ENCODE results near the gene FNDC3B. TPM values are rescaled to one million over a fixed set of nuclear protein-coding genes. Genes with fewer than 3 reads are reported as not detected.

The FNDC3B gene
- total RNA-seq, 1 donor from 2014 or later: 29.0 TPM

GRCh38 chr3:172125963-172126457 is 86.6 kb downstream of the FNDC3B start:
- no peak for DNase-seq (ENCODE audit: low spot score)
- no peaks in the 10 kb centered on the region for H3K27me3 Mint-ChIP-seq (ENCODE audit: insufficient read depth)
- no peak overlapping the region for H3K4me3 Mint-ChIP-seq
- H3K27ac Mint-ChIP-seq: no peak overlapping the region
- peaks cover 35% of the 10 kb centered on the region for H3K4me1 Mint-ChIP-seq (ENCODE audit: low read depth)
- H3K36me3 Mint-ChIP-seq (ENCODE audit: low read depth): peaks cover 32% of the 10 kb centered on the region
- H3K9me3 Mint-ChIP-seq: no peaks in the 10 kb centered on the region
- intact Hi-C loops (cut with micrococcal nuclease): no loop called here

DNA sequence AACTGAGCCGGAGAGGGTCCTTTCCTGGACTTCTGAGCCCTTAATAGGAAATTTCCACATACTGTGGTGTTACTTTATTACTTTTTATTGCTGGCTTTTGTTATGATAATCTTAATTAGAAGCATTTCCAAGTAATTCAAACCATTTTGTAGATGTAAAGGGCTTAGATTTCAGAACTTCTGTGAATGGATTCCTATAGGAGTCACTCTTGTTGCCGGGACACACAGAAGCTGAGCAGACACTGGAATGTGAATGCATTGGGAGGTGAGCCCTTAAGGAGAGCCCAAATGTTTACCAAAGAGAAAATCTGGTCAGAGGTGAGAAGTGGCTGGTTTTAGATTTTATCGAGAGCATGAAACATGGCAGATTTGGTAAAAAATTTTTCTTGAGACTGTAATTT is 87.4 kb downstream of the FNDC3B start:
- Mint-ChIP-seq H3K36me3 (ENCODE audit: low read depth) (peaks cover 32% of the 10 kb centered on the region), H3K27me3 (ENCODE audit: insufficient read depth) (no peaks in the 10 kb centered on the region), H3K4me3 (no peak overlapping the region), H3K4me1 (ENCODE audit: low read depth) (peaks cover 36% of the 10 kb centered on the region), H3K27ac (no peak overlapping the region), H3K9me3 (no peaks in the 10 kb centered on the region)
- no peak for DNase-seq (ENCODE audit: low spot score)
- intact Hi-C loops (cut with micrococcal nuclease): no loop called here

GRCh38 chr3:172127141-172127540 is 87.8 kb downstream of the FNDC3B start:
- no peak for DNase-seq (ENCODE audit: low spot score)
- Mint-ChIP-seq H3K27ac (no peak overlapping the region), H3K4me1 (ENCODE audit: low read depth) (peaks cover 40% of the 10 kb centered on the region), H3K9me3 (no peaks in the 10 kb centered on the region), H3K27me3 (ENCODE audit: insufficient read depth) (no peaks in the 10 kb centered on the region), H3K4me3 (no peak overlapping the region), H3K36me3 (ENCODE audit: low read depth) (peaks cover 34% of the 10 kb centered on the region)
- intact Hi-C loops (cut with micrococcal nuclease): no loop called here

DNA sequence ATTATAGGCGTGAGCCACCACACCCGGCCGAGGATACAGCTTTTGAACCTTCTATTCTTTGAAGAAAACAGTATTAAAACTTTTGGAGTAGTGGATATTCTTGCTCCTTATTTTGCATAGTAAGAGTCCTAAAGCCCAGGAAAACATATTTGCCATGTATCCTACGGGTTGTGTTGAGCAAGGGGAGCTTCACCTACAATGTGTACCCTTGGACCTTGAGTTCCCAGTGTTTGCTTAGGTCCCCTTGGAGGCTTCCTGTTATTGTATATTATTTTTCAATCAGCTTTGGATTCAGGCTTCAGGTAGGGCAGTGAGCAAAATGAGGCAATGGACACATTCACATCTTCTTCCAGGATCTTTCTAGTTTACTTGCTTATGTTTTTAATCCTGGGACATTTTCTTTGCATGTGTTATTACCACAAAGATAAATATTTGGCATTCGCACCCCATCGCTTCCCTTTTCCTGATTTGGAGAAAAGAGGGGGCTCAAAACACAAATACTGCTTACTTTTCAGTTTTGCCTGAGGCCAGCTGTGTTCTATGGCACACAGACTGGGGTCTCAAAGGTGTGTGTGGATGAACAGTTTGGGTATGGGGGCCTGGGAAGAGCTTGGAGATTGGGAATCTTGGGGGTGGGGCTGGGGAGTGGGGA is 88.7 kb downstream of the FNDC3B start:
- no peak overlapping the region for H3K4me3 Mint-ChIP-seq
- intact Hi-C loops (cut with micrococcal nuclease): loop anchor here (2.0 kb wide), 1 partner anchor 17 kb away; no protein-coding TSS in a partner anchor
- H3K27me3 Mint-ChIP-seq (ENCODE audit: insufficient read depth): no peaks in the 10 kb centered on the region
- H3K36me3 Mint-ChIP-seq (ENCODE audit: low read depth): peaks cover 32% of the 10 kb centered on the region
- no peak for DNase-seq (ENCODE audit: low spot score)
- H3K27ac Mint-ChIP-seq: no peak overlapping the region
- no peaks in the 10 kb centered on the region for H3K9me3 Mint-ChIP-seq
- H3K4me1 Mint-ChIP-seq (ENCODE audit: low read depth): peaks cover 46% of the 10 kb centered on the region

DNA sequence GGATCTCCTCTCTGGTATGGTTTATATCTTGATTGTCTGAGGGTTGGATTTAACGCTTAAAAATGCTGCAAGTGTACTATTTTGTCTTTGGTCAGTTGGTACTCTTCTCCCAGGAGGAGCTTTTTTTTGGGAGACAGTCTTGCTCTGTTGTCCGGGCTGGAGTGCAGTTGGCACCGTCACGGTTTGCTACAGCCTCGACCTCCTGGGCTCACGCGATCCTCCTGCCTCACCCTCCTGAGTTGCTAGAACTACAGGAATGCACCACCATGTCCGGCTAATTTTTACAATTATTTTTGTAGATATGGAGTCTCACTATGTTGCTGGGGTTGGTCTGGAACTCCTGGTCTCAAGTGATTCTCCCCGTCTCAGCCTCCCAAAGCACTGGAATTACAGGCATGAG is 89.5 kb downstream of the FNDC3B start:
- H3K27me3 Mint-ChIP-seq (ENCODE audit: insufficient read depth): no peaks in the 10 kb centered on the region
- DNase-seq (ENCODE audit: low spot score): no peak
- H3K4me1 Mint-ChIP-seq (ENCODE audit: low read depth): peaks cover 55% of the 10 kb centered on the region
- no peak overlapping the region for H3K27ac Mint-ChIP-seq
- no peaks in the 10 kb centered on the region for H3K9me3 Mint-ChIP-seq
- intact Hi-C loops (cut with micrococcal nuclease): loop anchor here (2.0 kb wide), 1 partner anchor 16 kb away; no protein-coding TSS in a partner anchor
- peaks cover 31% of the 10 kb centered on the region for H3K36me3 Mint-ChIP-seq (ENCODE audit: low read depth)
- no peak overlapping the region for H3K4me3 Mint-ChIP-seq

DNA sequence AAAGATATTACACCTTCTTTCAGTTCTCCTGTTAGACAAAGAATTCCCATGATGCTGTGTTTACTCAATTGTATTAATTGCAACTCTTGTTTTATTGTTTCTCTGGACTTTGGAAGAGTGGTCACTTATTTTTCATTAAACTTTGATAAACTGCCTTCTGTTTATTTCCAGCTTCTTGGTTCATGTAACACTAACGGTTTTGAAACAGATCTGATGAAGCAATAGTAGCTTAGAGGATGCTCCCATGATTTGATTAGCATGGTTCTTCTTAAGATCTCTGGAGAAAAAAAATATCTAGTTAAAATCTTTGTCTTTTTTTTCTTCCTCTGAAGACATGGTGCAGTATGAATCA is 90.1 kb downstream of the FNDC3B start:
- Mint-ChIP-seq H3K27ac (peak overlapping the region; percentile 50), H3K4me1 (ENCODE audit: low read depth) (peaks cover 61% of the 10 kb centered on the region), H3K4me3 (no peak overlapping the region), H3K36me3 (ENCODE audit: low read depth) (peaks cover 34% of the 10 kb centered on the region), H3K9me3 (no peaks in the 10 kb centered on the region), H3K27me3 (ENCODE audit: insufficient read depth) (no peaks in the 10 kb centered on the region)
- no peak for DNase-seq (ENCODE audit: low spot score)
- intact Hi-C loops (cut with micrococcal nuclease): loop anchor here (2.0 kb wide), 1 partner anchor 15 kb away; no protein-coding TSS in a partner anchor

DNA sequence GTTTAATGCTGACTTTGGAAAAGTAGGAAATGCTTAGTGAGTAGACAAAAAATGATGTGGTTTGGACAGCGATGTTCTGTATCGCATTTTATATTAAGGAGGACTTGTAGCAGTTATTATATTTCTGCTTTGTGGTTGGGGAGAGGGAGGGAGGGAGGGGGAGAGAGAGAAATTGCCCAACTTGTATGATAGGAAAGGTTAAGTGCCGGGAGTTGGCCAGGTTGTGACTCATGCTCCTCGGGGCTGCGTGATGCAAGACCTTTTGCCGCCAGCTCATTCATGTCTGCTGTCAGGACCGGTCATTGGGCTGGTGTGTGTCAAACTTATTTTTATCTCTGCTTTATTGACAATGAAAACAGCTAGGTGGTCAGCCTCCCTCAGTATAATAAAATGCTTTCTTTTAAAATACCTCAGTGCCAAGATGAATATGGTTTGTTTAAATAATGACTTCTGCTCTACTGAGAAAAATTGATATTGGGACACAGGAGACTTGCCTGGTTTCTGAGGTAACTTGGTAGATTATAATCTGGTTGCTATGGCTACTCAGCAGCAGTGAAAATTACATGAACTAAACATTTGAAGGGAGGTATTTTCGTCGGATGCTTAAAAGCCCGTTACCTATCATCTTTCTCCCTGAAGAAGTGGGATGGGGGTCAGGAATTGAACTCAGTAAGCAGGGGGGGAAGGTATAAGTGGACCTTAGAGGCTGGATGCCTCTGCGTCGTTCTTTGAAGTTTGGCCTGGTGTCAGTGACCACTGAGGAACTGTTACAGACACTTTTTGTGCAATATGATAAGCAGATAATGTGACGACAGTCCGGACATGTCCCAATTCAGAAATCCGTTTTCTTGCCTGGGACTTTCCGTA is 90.7 kb downstream of the FNDC3B start:
- Mint-ChIP-seq H3K27ac (peak overlapping the region; percentile 83), H3K4me3 (peak overlapping the region; percentile 34), H3K36me3 (ENCODE audit: low read depth) (peaks cover 32% of the 10 kb centered on the region), H3K4me1 (ENCODE audit: low read depth) (peaks cover 67% of the 10 kb centered on the region), H3K9me3 (no peaks in the 10 kb centered on the region), H3K27me3 (ENCODE audit: insufficient read depth) (no peaks in the 10 kb centered on the region)
- DNase-seq (ENCODE audit: low spot score): no peak
- intact Hi-C loops (cut with micrococcal nuclease): loop anchor here (1.0 to 10.0 kb wide), 4 partner anchors 15 to 85 kb away; no protein-coding TSS in a partner anchor

DNA sequence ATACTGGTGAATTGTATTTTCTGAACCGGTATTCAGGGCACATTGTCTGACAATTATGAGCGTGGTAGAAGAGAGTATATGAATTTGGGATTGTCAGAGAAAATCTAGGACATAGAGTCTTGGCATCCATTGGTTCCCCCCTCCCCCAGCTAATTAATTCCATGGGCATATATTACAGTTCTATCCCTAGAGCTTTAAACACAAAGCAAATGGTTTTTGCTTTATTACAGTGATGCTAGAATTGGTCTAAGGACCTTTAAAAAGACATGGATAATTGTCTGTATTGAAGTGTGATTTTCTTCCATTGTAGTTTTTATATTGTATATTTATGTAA is 91.3 kb downstream of the FNDC3B start:
- no peak for DNase-seq (ENCODE audit: low spot score)
- peaks cover 32% of the 10 kb centered on the region for H3K36me3 Mint-ChIP-seq (ENCODE audit: low read depth)
- H3K27me3 Mint-ChIP-seq (ENCODE audit: insufficient read depth): no peaks in the 10 kb centered on the region
- no peaks in the 10 kb centered on the region for H3K9me3 Mint-ChIP-seq
- peak overlapping the region; percentile 34 for H3K4me3 Mint-ChIP-seq
- intact Hi-C loops (cut with micrococcal nuclease): loop anchor here (1.0 to 10.0 kb wide), 3 partner anchors 23 to 86 kb away; no protein-coding TSS in a partner anchor
- H3K4me1 Mint-ChIP-seq (ENCODE audit: low read depth): peaks cover 71% of the 10 kb centered on the region
- H3K27ac Mint-ChIP-seq: peak overlapping the region; percentile 83

GRCh38 chr3:172131746-172132145 is 92.4 kb downstream of the FNDC3B start:
- intact Hi-C loops (cut with micrococcal nuclease): loop anchor here (5.0 to 10.0 kb wide), 2 partner anchors 81 to 87 kb away; no protein-coding TSS in a partner anchor
- peaks cover 68% of the 10 kb centered on the region for H3K4me1 Mint-ChIP-seq (ENCODE audit: low read depth)
- peaks cover 28% of the 10 kb centered on the region for H3K36me3 Mint-ChIP-seq (ENCODE audit: low read depth)
- H3K27ac Mint-ChIP-seq: peak overlapping the region; percentile 70
- no peak for DNase-seq (ENCODE audit: low spot score)
- H3K4me3 Mint-ChIP-seq: peak overlapping the region; percentile 13
- no peaks in the 10 kb centered on the region for H3K9me3 Mint-ChIP-seq
- no peaks in the 10 kb centered on the region for H3K27me3 Mint-ChIP-seq (ENCODE audit: insufficient read depth)

DNA sequence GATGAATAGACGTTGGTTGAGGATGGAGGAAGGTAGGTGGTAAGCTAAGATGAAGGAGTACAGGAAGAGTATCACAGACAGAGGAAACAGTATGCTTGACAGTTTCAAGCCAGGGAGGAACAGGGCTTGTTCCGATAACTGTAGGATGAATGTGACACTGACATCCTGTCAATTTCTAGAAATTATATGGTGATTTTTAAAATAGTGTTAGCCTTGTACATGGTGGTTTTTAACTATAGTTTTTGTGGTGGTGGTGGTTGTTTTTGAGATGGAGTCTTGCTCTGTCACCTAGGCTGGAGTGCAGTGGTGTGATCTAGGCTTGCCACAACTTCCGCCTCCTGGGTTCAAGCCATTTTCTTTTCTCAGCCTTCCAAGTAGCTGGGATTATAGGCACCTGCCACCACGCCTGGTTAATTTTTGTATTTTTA is 92.8 kb downstream of the FNDC3B start:
- Mint-ChIP-seq H3K36me3 (ENCODE audit: low read depth) (peaks cover 27% of the 10 kb centered on the region), H3K4me3 (peak overlapping the region; percentile 13), H3K27ac (peak overlapping the region; percentile 70), H3K9me3 (no peaks in the 10 kb centered on the region), H3K27me3 (ENCODE audit: insufficient read depth) (no peaks in the 10 kb centered on the region), H3K4me1 (ENCODE audit: low read depth) (peaks cover 67% of the 10 kb centered on the region)
- intact Hi-C loops (cut with micrococcal nuclease): loop anchor here (5.0 to 10.0 kb wide), 2 partner anchors 80 to 87 kb away; no protein-coding TSS in a partner anchor
- no peak for DNase-seq (ENCODE audit: low spot score)

- no peak for DNase-seq (ENCODE audit: low spot score)
- H3K36me3 Mint-ChIP-seq (ENCODE audit: low read depth): peaks cover 27% of the 10 kb centered on the region
- H3K9me3 Mint-ChIP-seq: no peaks in the 10 kb centered on the region
- intact Hi-C loops (cut with micrococcal nuclease): loop anchor here (5.0 to 10.0 kb wide), 2 partner anchors 79 to 88 kb away; no protein-coding TSS in a partner anchor
- H3K27ac Mint-ChIP-seq: no peak overlapping the region
- peaks cover 72% of the 10 kb centered on the region for H3K4me1 Mint-ChIP-seq (ENCODE audit: low read depth)
- no peaks in the 10 kb centered on the region for H3K27me3 Mint-ChIP-seq (ENCODE audit: insufficient read depth)
- no peak overlapping the region for H3K4me3 Mint-ChIP-seq
Measured at GRCh38 chr3:172132721-172133311, 93.4 kb downstream of the FNDC3B start.

GRCh38 chr3:172133838-172134237 is 94.5 kb downstream of the FNDC3B start:
- peak overlapping the region; percentile 21 for H3K4me3 Mint-ChIP-seq
- DNase-seq (ENCODE audit: low spot score): no peak
- peak overlapping the region; percentile 40 for H3K27ac Mint-ChIP-seq
- intact Hi-C loops (cut with micrococcal nuclease): loop anchor here (5.0 to 10.0 kb wide), 2 partner anchors 78 to 89 kb away; no protein-coding TSS in a partner anchor
- peaks cover 28% of the 10 kb centered on the region for H3K36me3 Mint-ChIP-seq (ENCODE audit: low read depth)
- H3K4me1 Mint-ChIP-seq (ENCODE audit: low read depth): peaks cover 79% of the 10 kb centered on the region
- no peaks in the 10 kb centered on the region for H3K9me3 Mint-ChIP-seq
- H3K27me3 Mint-ChIP-seq (ENCODE audit: insufficient read depth): no peaks in the 10 kb centered on the region

Measured in activated T-helper 1 cell treated with anti-CD3 and anti-CD28 coated beads, Interleukin-12 subunit alpha, Interleukin-12 subunit beta, Interleukin-2, Interleukin-4 antibody, amounts not matched to agents 30 ng/mL and 10 ng/mL and 1 ng/mL, durations not matched to agents 14 hours and 24 hours and 36 hours (primary cell).